Suprapubic skin (tissue), 3 donors: ENCODE measurements around the gene PCDHGA12.

Source experiments
- POLR2A ChIP-seq, 2 donors: fragments of 450-650 bp; IDR thresholded peaks; one replicate each; pipeline ENCODE4 v1.6.1; 2017; ENCODE audit warnings: antibody characterized with exemption in 2 of 2, mild to moderate bottlenecking in 2 of 2, moderate library complexity in 2 of 2
- TF ChIP-seq, protein P1 (sequence below), 2 donors: fragments of 200-600 bp in 1 of 2; fragments of 450-650 bp in 1 of 2; sonication (generic) in 1 of 2; IDR thresholded peaks; one replicate each; pipeline ENCODE4 v1.5.1; 2016 to 2019; ENCODE audit warnings: antibody characterized with exemption in 2 of 2, mild to moderate bottlenecking in 1 of 2, moderate library complexity in 1 of 2

- TF ChIP-seq POLR2A (IDR thresholded peaks at IDR 0.05) = no peak
- TF ChIP-seq, protein P1, sequence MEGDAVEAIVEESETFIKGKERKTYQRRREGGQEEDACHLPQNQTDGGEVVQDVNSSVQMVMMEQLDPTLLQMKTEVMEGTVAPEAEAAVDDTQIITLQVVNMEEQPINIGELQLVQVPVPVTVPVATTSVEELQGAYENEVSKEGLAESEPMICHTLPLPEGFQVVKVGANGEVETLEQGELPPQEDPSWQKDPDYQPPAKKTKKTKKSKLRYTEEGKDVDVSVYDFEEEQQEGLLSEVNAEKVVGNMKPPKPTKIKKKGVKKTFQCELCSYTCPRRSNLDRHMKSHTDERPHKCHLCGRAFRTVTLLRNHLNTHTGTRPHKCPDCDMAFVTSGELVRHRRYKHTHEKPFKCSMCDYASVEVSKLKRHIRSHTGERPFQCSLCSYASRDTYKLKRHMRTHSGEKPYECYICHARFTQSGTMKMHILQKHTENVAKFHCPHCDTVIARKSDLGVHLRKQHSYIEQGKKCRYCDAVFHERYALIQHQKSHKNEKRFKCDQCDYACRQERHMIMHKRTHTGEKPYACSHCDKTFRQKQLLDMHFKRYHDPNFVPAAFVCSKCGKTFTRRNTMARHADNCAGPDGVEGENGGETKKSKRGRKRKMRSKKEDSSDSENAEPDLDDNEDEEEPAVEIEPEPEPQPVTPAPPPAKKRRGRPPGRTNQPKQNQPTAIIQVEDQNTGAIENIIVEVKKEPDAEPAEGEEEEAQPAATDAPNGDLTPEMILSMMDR (IDR thresholded peaks at IDR 0.05) = no peak
These were observed 26.9 kb upstream of the PCDHGA12 start for GRCh38 chr5:141403387-141403786.
